ENCODE results near the gene COL6A3. TPM values are rescaled to one million over a fixed set of nuclear protein-coding genes. Genes with fewer than 3 reads are reported as not detected.

The COL6A3 gene
- total and polyA plus RNA-seq, 2 donors (not counting 1 experiment from before 2014, with no cell fraction given) = 316 to 1,525 TPM

GRCh38 chr2:237459226-237459625, 45.3 kb upstream of the COL6A3 start:
- Histone ChIP-seq H4K20me1 (ENCODE audit: control insufficient read depth, extremely low read depth, insufficient read depth, low read length) (no peaks in the 10 kb centered on the region), H3K4me2 (ENCODE audit: extremely low read depth, insufficient read depth, low read length) (no peak overlapping the region), H3K9me3 (ENCODE audit: control insufficient read depth, insufficient read depth, low read depth, low read length) (no peaks in the 10 kb centered on the region), H3K27ac (ENCODE audit: insufficient read depth, low read length) (peak overlapping the region; percentile 55), H3K4me1 (ENCODE audit: control insufficient read depth, extremely low read depth, insufficient read depth, low read length) (peaks cover 27% of the 10 kb centered on the region), H3K36me3 (ENCODE audit: control insufficient read depth, insufficient read depth, low read length) (no peaks in the 10 kb centered on the region), H3K4me3 (replicated peaks in 1 of 4; ENCODE audit: control extremely low read depth in 1 of 4, insufficient read depth in 1 of 4, low read depth in 3 of 4, low read length in 4 of 4) (no peak overlapping the region), H3K79me2 (ENCODE audit: control insufficient read depth, insufficient read depth, low read length) (no peaks in the 10 kb centered on the region), H3K27me3 (ENCODE audit: control insufficient read depth, insufficient read depth, low read length) (no peaks in the 10 kb centered on the region), H3K9ac (ENCODE audit: insufficient read depth, low read length) (no peak overlapping the region), H2AFZ (ENCODE audit: low read length) (no peak overlapping the region)
- TF ChIP-seq EZH2 (IDR thresholded peaks at IDR 0.05; ENCODE audit: low read length, missing control alignments) (no peak), CTCF (conservative IDR thresholded peaks at IDR 0.05 in 1 of 2, IDR thresholded peaks at IDR 0.05 in 1 of 2; ENCODE audit: low read depth in 1 of 2, low read length in 2 of 2) (no peak)
- peak; percentile 28 to 58 for DNase-seq (ENCODE audit: low read depth in 2 of 2)

GRCh38 chr2:237458519-237458918, 44.6 kb upstream of the COL6A3 start:
- Histone ChIP-seq H3K4me1 (ENCODE audit: control insufficient read depth, extremely low read depth, insufficient read depth, low read length) (peaks cover 27% of the 10 kb centered on the region), H4K20me1 (ENCODE audit: control insufficient read depth, extremely low read depth, insufficient read depth, low read length) (no peaks in the 10 kb centered on the region), H2AFZ (ENCODE audit: low read length) (no peak overlapping the region), H3K9ac (ENCODE audit: insufficient read depth, low read length) (no peak overlapping the region), H3K27me3 (ENCODE audit: control insufficient read depth, insufficient read depth, low read length) (no peaks in the 10 kb centered on the region), H3K4me3 (replicated peaks in 1 of 4; ENCODE audit: control extremely low read depth in 1 of 4, insufficient read depth in 1 of 4, low read depth in 3 of 4, low read length in 4 of 4) (no peak overlapping the region), H3K4me2 (ENCODE audit: extremely low read depth, insufficient read depth, low read length) (no peak overlapping the region), H3K27ac (ENCODE audit: insufficient read depth, low read length) (no peak overlapping the region), H3K9me3 (ENCODE audit: control insufficient read depth, insufficient read depth, low read depth, low read length) (no peaks in the 10 kb centered on the region), H3K36me3 (ENCODE audit: control insufficient read depth, insufficient read depth, low read length) (no peaks in the 10 kb centered on the region), H3K79me2 (ENCODE audit: control insufficient read depth, insufficient read depth, low read length) (no peaks in the 10 kb centered on the region)
- TF ChIP-seq CTCF (conservative IDR thresholded peaks at IDR 0.05 in 1 of 2, IDR thresholded peaks at IDR 0.05 in 1 of 2; ENCODE audit: low read depth in 1 of 2, low read length in 2 of 2) (no peak), EZH2 (IDR thresholded peaks at IDR 0.05; ENCODE audit: low read length, missing control alignments) (no peak)
- no peak for DNase-seq (ENCODE audit: low read depth in 2 of 2)

- H3K79me2 ChIP-seq (ENCODE audit: control insufficient read depth, insufficient read depth, low read length) = no peaks in the 10 kb centered on the region
- H3K27ac ChIP-seq (ENCODE audit: insufficient read depth, low read length) = no peak overlapping the region
- peaks cover 32% of the 10 kb centered on the region for H3K4me1 ChIP-seq (ENCODE audit: control insufficient read depth, extremely low read depth, insufficient read depth, low read length)
- no peaks in the 10 kb centered on the region for H3K36me3 ChIP-seq (ENCODE audit: control insufficient read depth, insufficient read depth, low read length)
- DNase-seq (ENCODE audit: low read depth in 2 of 2) = no peak
- H3K9me3 ChIP-seq (ENCODE audit: control insufficient read depth, insufficient read depth, low read depth, low read length) = no peaks in the 10 kb centered on the region
- H4K20me1 ChIP-seq (ENCODE audit: control insufficient read depth, extremely low read depth, insufficient read depth, low read length) = no peaks in the 10 kb centered on the region
- no peak overlapping the region for H3K4me2 ChIP-seq (ENCODE audit: extremely low read depth, insufficient read depth, low read length)
- H3K9ac ChIP-seq (ENCODE audit: insufficient read depth, low read length) = no peak overlapping the region
- H3K4me3 ChIP-seq (replicated peaks in 1 of 4; ENCODE audit: control extremely low read depth in 1 of 4, insufficient read depth in 1 of 4, low read depth in 3 of 4, low read length in 4 of 4) = no peak overlapping the region
- TF ChIP-seq CTCF (conservative IDR thresholded peaks at IDR 0.05 in 1 of 2, IDR thresholded peaks at IDR 0.05 in 1 of 2; ENCODE audit: low read depth in 1 of 2, low read length in 2 of 2) (no peak), EZH2 (IDR thresholded peaks at IDR 0.05; ENCODE audit: low read length, missing control alignments) (no peak)
- H3K27me3 ChIP-seq (ENCODE audit: control insufficient read depth, insufficient read depth, low read length) = no peaks in the 10 kb centered on the region
- no peak overlapping the region for H2AFZ ChIP-seq (ENCODE audit: low read length)
These were observed 43.5 kb upstream of the COL6A3 start for GRCh38 chr2:237457388-237457941.
